ENCODE results near the gene RALGAPA2. TPM values are rescaled to one million over a fixed set of nuclear protein-coding genes. Genes with fewer than 3 reads are reported as not detected.

The RALGAPA2 gene
- total RNA-seq, 1 donor = 10.8 TPM

- no peak overlapping the region for H3K4me3 ChIP-seq (ENCODE audit: low read depth, low read length)
- no peak for TF ChIP-seq CTCF (IDR thresholded peaks at IDR 0.05; ENCODE audit: insufficient read depth, low read length)
- DNase-seq (ENCODE audit: low read depth) = no peak
Observed at GRCh38 chr20:20691477-20692235, 20.8 kb downstream of the RALGAPA2 start.

- no peak for DNase-seq (ENCODE audit: low read depth)
- H3K4me3 ChIP-seq (ENCODE audit: low read depth, low read length) = no peak overlapping the region
- no peak for TF ChIP-seq CTCF (IDR thresholded peaks at IDR 0.05; ENCODE audit: insufficient read depth, low read length)
Observed at GRCh38 chr20:20690676-20691476, 21.6 kb downstream of the RALGAPA2 start.

- TF ChIP-seq CTCF (IDR thresholded peaks at IDR 0.05; ENCODE audit: insufficient read depth, low read length) = no peak
- H3K4me3 ChIP-seq (ENCODE audit: low read depth, low read length) = no peak overlapping the region
Observed at GRCh38 chr20:20687319-20687718, 25.1 kb downstream of the RALGAPA2 start.

GRCh38 chr20:20685635-20686034 is 26.8 kb downstream of the RALGAPA2 start:
- no peak for DNase-seq (ENCODE audit: low read depth)
- no peak for TF ChIP-seq CTCF (IDR thresholded peaks at IDR 0.05; ENCODE audit: insufficient read depth, low read length)

More at GRCh38 chr20:20687319-20687718, 25.1 kb downstream of the RALGAPA2 start:
- DNase-seq (ENCODE audit: low read depth) = no peak

GRCh38 chr20:20683481-20684321 is 28.7 kb downstream of the RALGAPA2 start:
- no peak for DNase-seq (ENCODE audit: low read depth)
- no peak for TF ChIP-seq CTCF (IDR thresholded peaks at IDR 0.05; ENCODE audit: insufficient read depth, low read length)
- H3K4me3 ChIP-seq (ENCODE audit: low read depth, low read length) = no peak overlapping the region

More at GRCh38 chr20:20685635-20686034, 26.8 kb downstream of the RALGAPA2 start:
- H3K4me3 ChIP-seq (ENCODE audit: low read depth, low read length) = no peak overlapping the region

- no peak for DNase-seq (ENCODE audit: low read depth)
- no peak overlapping the region for H3K4me3 ChIP-seq (ENCODE audit: low read depth, low read length)
- TF ChIP-seq CTCF (IDR thresholded peaks at IDR 0.05; ENCODE audit: insufficient read depth, low read length) = no peak
Observed at GRCh38 chr20:20683020-20683419, 29.4 kb downstream of the RALGAPA2 start.

All from fibroblast of the aortic adventitia (primary cell).